ENCODE data around the gene NLRP13.

Gene NLRP13

GRCh38 chr19:55907746-55908145 is 24.4 kb downstream of the NLRP13 start:
- no peak for DNase-seq (ENCODE audit: low read depth, low spot score)
- H3K4me3 ChIP-seq (ENCODE audit: low read depth, low read length): no peak overlapping the region
- TF ChIP-seq CTCF (IDR thresholded peaks at IDR 0.05; ENCODE audit: insufficient read depth, low read length, missing control alignments): no peak
- CTCF ChIA-PET: no interaction called here
- POLR2A ChIA-PET: no interaction called here

- no peak for TF ChIP-seq CTCF (IDR thresholded peaks at IDR 0.05; ENCODE audit: insufficient read depth, low read length, missing control alignments)
- ChIA-PET POLR2A (no interaction called here), CTCF (no interaction called here)
Measured at GRCh38 chr19:55907286-55907685, 24.9 kb downstream of the NLRP13 start.

GRCh38 chr19:55902080-55902751 is 29.9 kb downstream of the NLRP13 start:
- no peak for DNase-seq (ENCODE audit: low read depth, low spot score)
- TF ChIP-seq CTCF (IDR thresholded peaks at IDR 0.05; ENCODE audit: insufficient read depth, low read length, missing control alignments): no peak
- POLR2A ChIA-PET: no interaction called here
- no peak overlapping the region for H3K4me3 ChIP-seq (ENCODE audit: low read depth, low read length)
- CTCF ChIA-PET: no interaction called here

More at GRCh38 chr19:55907286-55907685, 24.9 kb downstream of the NLRP13 start:
- no peak overlapping the region for H3K4me3 ChIP-seq (ENCODE audit: low read depth, low read length)
- no peak for DNase-seq (ENCODE audit: low read depth, low spot score)

GRCh38 chr19:55901369-55902079 is 30.6 kb downstream of the NLRP13 start:
- no peak overlapping the region for H3K4me3 ChIP-seq (ENCODE audit: low read depth, low read length)
- CTCF ChIA-PET: no interaction called here
- no peak for TF ChIP-seq CTCF (IDR thresholded peaks at IDR 0.05; ENCODE audit: insufficient read depth, low read length, missing control alignments)
- POLR2A ChIA-PET: no interaction called here
- DNase-seq (ENCODE audit: low read depth, low spot score): no peak

GRCh38 chr19:55898911-55899310 is 33.2 kb downstream of the NLRP13 start:
- ChIA-PET CTCF (no interaction called here), POLR2A (no interaction called here)
- TF ChIP-seq CTCF (IDR thresholded peaks at IDR 0.05; ENCODE audit: insufficient read depth, low read length, missing control alignments): no peak
- no peak for DNase-seq (ENCODE audit: low read depth, low spot score)
- no peak overlapping the region for H3K4me3 ChIP-seq (ENCODE audit: low read depth, low read length)

GRCh38 chr19:55882626-55883025 is 49.5 kb downstream of the NLRP13 start:
- ChIA-PET CTCF (no interaction called here), POLR2A (no interaction called here)
- H3K4me3 ChIP-seq (ENCODE audit: low read depth, low read length): no peak overlapping the region
- DNase-seq (ENCODE audit: low read depth, low spot score): no peak
- no peak for TF ChIP-seq CTCF (IDR thresholded peaks at IDR 0.05; ENCODE audit: insufficient read depth, low read length, missing control alignments)

Data from AG04449 (cell line).